Endothelial cell of umbilical vein (primary cell): ENCODE results near the gene DSG1. TPM values are rescaled to one million over a fixed set of nuclear protein-coding genes. Genes with fewer than 3 reads are reported as not detected.
"Not testable (repeated sequence)": the region's sequence is repeated elsewhere in the genome, so short reads cannot be mapped to it uniquely, and the experiment has no call there.

Experiments
- BruUV-seq: library from RNA; stranded (reverse); fragments of 400-500 nt; replicated peaks from 2 replicates; lab custom pipeline; 2021; lab: Mats Ljungman, UMichigan
- CTCF ChIA-PET: fragments of 300-600, 350-600 bp; sonication (Branson Sonifier 250); formaldehyde crosslinking; loops from one replicate; lab custom pipeline; 2021; ENCODE audit warnings: antibody characterized with exemption, inconsistent platforms; lab: Charles Lee
- POLR2A ChIA-PET: fragments of 300-600, 350-600 bp; sonication (Branson Sonifier 250); formaldehyde crosslinking; loops from one replicate; lab custom pipeline; 2021; ENCODE audit warnings: antibody characterized with exemption, inconsistent platforms; lab: Charles Lee
- DNase-seq: peaks from one replicate; pipeline ENCODE4 v3.0.0-alpha.2; 2011; ENCODE audit warnings: low read depth, low spot score
- FAIRE-seq: peaks from 2 replicates; lab custom pipeline; 2011; peaks lifted over from hg19 to GRCh38; lab: Jason Lieb, UNC
- H2AFZ ChIP-seq: 2 replicates; pipeline ENCODE4 v1.6.0; 2012; ENCODE audit warnings: low read depth, low read length, control low read depth, inconsistent platforms
- H3K27ac ChIP-seq: 2 replicates; pipeline ENCODE4 v1.5.1; 2011; ENCODE audit warnings: low read depth, mild to moderate bottlenecking, control low read depth, low read length, moderate library complexity; ENCODE audit not compliant: insufficient read depth
- H3K27me3 ChIP-seq, 2 experiments: 2 replicates each; pipeline versions ENCODE4 v1.6.0 to v1.6.1; 2011; ENCODE audit warnings: low read length in 2 of 2, mixed read lengths in 1 of 2; ENCODE audit not compliant: control insufficient read depth in 2 of 2, insufficient read depth in 2 of 2
- H3K36me3 ChIP-seq, 2 experiments: 2 replicates in 1 of 2; 3 replicates in 1 of 2; pipeline ENCODE4 v1.5.1; 2011; ENCODE audit warnings: low read length in 2 of 2, mild to moderate bottlenecking in 1 of 2, moderate library complexity in 1 of 2; ENCODE audit not compliant: control insufficient read depth in 2 of 2, insufficient read depth in 2 of 2; ENCODE audit errors: extremely low read depth in 1 of 2
- H3K4me1 ChIP-seq: 3 replicates; pipeline ENCODE4 v1.5.1; 2011; ENCODE audit warnings: mild to moderate bottlenecking, low read length; ENCODE audit not compliant: control insufficient read depth, insufficient read depth; ENCODE audit errors: extremely low read depth
- H3K4me2 ChIP-seq: 2 replicates; pipeline ENCODE4 v1.6.1; 2011; ENCODE audit warnings: low read length, control low read depth, mixed read lengths; ENCODE audit not compliant: insufficient read depth
- H3K4me3 ChIP-seq, 3 experiments: fragments of 200-600 bp in 1 of 3; sonication (generic), shearing (Covaris generic) in 1 of 3; replicated peaks in 1 of 3; 2 replicates each; pipeline ENCODE4 v1.5.1; 2011 to 2016; ENCODE audit warnings: control low read depth in 3 of 3, low read length in 3 of 3, mild to moderate bottlenecking in 2 of 3, inconsistent platforms in 1 of 3, low read depth in 1 of 3, moderate library complexity in 1 of 3; ENCODE audit not compliant: insufficient read depth in 1 of 3
- H3K79me2 ChIP-seq: 2 replicates; pipeline ENCODE4 v1.6.0; 2012; ENCODE audit warnings: low read length, inconsistent platforms; ENCODE audit not compliant: control insufficient read depth, insufficient read depth
- H3K9ac ChIP-seq: replicated peaks from 2 replicates; pipeline ENCODE3; 2011; ENCODE audit warnings: low read length, control low read depth; ENCODE audit not compliant: insufficient read depth; ENCODE audit errors: extremely low read depth
- H3K9me1 ChIP-seq: replicated peaks from 3 replicates; pipeline ENCODE4 v1.6.0; 2011; ENCODE audit warnings: mild to moderate bottlenecking, low read length; ENCODE audit not compliant: control insufficient read depth, insufficient read depth; ENCODE audit errors: extremely low read depth
- H3K9me3 ChIP-seq: replicated peaks from 2 replicates; pipeline ENCODE4 v1.5.1; 2012; ENCODE audit warnings: low read length, inconsistent platforms; ENCODE audit not compliant: control insufficient read depth, insufficient read depth
- H4K20me1 ChIP-seq: replicated peaks from 2 replicates; pipeline ENCODE3; 2011; ENCODE audit warnings: mild to moderate bottlenecking, low read length; ENCODE audit not compliant: control insufficient read depth, insufficient read depth; ENCODE audit errors: extremely low read depth
- GATA2 ChIP-seq: IDR thresholded peaks from 2 replicates; pipeline ENCODE4 v1.7.0; 2011; ENCODE audit warnings: low read depth, mild to moderate bottlenecking, moderate library complexity, mixed read lengths, low read length; ENCODE audit not compliant: insufficient read length, insufficient read depth
- MYC ChIP-seq: IDR thresholded peaks from one replicate; pipeline ENCODE4 v1.6.1; 2011; ENCODE audit warnings: mild to moderate bottlenecking, low read depth, low read length
- POLR2AphosphoS5 ChIP-seq: IDR thresholded peaks from 2 replicates; pipeline ENCODE4 v1.6.1; 2012; ENCODE audit warnings: low read depth, mild to moderate bottlenecking, control low read depth, low read length, moderate library complexity; ENCODE audit not compliant: insufficient read depth
- dilution Hi-C: fragments of 300-500 bp; cut with MboI; formaldehyde crosslinking; loops from one replicate; pipeline ENCODE4 v1.15.0; 2019; ENCODE audit warnings: low sequenced_read_pairs; ENCODE audit not compliant: extremely low pct_ligation_motif_present
- intact Hi-C: fragments of 100-400 bp; cut with micrococcal nuclease; formaldehyde crosslinking; loops from one replicate; pipeline ENCODE4 v1.10.0; 2022
- polyA plus RNA-seq, 4 experiments: library from polyadenylated mRNA; depleted of rRNA in 3 of 4; stranded (reverse) in 3 of 4; unstranded in 1 of 4; fragments of >200 nt; gene quantifications; 2 replicates each; pipeline versions ENCODE4 v1.2.1 to v1.2.3, GENCODE V29; 2011 to 2012; ENCODE audit warnings: missing spikeins in 1 of 4
- total RNA-seq: library from RNA; stranded (reverse); gene quantifications from 2 replicates; pipeline ENCODE4 v1.2.3, GENCODE V29; 2021

Gene DSG1
- total and polyA plus RNA-seq, 2 donors (not counting 3 experiments of a cell fraction or from before 2014, with no cell fraction given) = not detected

- Histone ChIP-seq H2AFZ (no peak overlapping the region), H4K20me1 (no peaks in the 10 kb centered on the region), H3K4me2 (no peak overlapping the region), H3K4me1 (no peaks in the 10 kb centered on the region), H3K36me3 (no peaks in the 10 kb centered on the region), H3K9me1 (no peaks in the 10 kb centered on the region), H3K27me3 (no peaks in the 10 kb centered on the region), H3K4me3 (no peak overlapping the region), H3K27ac (no peak overlapping the region), H3K9me3 (no peaks in the 10 kb centered on the region), H3K79me2 (no peaks in the 10 kb centered on the region), H3K9ac (no peak overlapping the region)
- no TSS peak for BruUV-seq
- POLR2A ChIA-PET = no interaction called here
- TF ChIP-seq GATA2 (no peak), POLR2AphosphoS5 (no peak), MYC (no peak)
- dilution Hi-C loops (no loop called here), intact Hi-C loops (no loop called here)
- CTCF ChIA-PET = no interaction called here
- no peak for FAIRE-seq
- no peak for DNase-seq
These were observed 12.0 kb downstream of the DSG1 start for GRCh38 chr18:31329787-31330438.

- TF ChIP-seq POLR2AphosphoS5 = no peak
- Histone ChIP-seq H3K79me2 (no peaks in the 10 kb centered on the region), H4K20me1 (no peaks in the 10 kb centered on the region), H3K4me3 (no peak overlapping the region), H3K4me2 (no peak overlapping the region), H3K9ac (no peak overlapping the region), H3K9me1 (no peaks in the 10 kb centered on the region), H3K27me3 (no peaks in the 10 kb centered on the region), H3K9me3 (no peaks in the 10 kb centered on the region), H3K27ac (no peak overlapping the region), H2AFZ (no peak overlapping the region), H3K4me1 (no peaks in the 10 kb centered on the region), H3K36me3 (no peaks in the 10 kb centered on the region)
- dilution Hi-C loops (no loop called here), intact Hi-C loops (no loop called here)
- no peak for FAIRE-seq
- no peak for DNase-seq
- ChIA-PET POLR2A (no interaction called here), CTCF (no interaction called here)
- no TSS peak for BruUV-seq
These were observed 25.5 kb downstream of the DSG1 start for GRCh38 chr18:31343454-31343853.

GRCh38 chr18:31353336-31353735 lies 35.4 kb downstream of the DSG1 start:
- CTCF ChIA-PET, H3K4me1 ChIP-seq, H3K4me3 ChIP-seq, FAIRE-seq, H3K79me2 ChIP-seq, BruUV-seq, H3K36me3 ChIP-seq, dilution Hi-C loops, POLR2A ChIA-PET, intact Hi-C loops, H4K20me1 ChIP-seq, H3K27me3 ChIP-seq, H3K9me3 ChIP-seq, H3K4me2 ChIP-seq, H2AFZ ChIP-seq, H3K9ac ChIP-seq, H3K27ac ChIP-seq, H3K9me1 ChIP-seq, DNase-seq: not testable (repeated sequence)
